Measurements from ENCODE around the gene SAG.

The SAG gene

GRCh38 chr2:233350708-233351107, 43.1 kb downstream of the SAG start:
- DNase-seq: peak; percentile 76
- in situ Hi-C loops (cut with MboI; ENCODE audit: low pct_unique_long_range_greater_than_20kb, low sequenced_read_pairs): no loop called here

DNA sequence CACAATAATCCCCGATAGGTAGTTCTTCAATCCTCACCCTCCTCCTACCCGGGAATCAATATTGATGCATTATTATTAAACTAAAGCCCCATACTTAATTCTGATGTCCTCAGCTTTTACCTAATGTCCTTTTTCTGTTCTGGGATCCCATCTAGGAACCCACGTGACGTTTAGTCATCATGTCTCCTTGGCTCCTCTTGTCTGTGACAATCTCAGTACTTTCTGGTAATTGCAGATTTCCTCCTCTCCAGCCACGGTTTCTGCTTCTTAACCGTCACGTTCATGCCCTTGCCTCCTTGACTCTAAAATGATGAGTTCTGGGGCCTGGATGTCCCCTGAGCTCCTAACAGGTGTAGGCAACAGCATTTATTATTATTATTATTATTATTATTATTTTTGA, 43.8 kb downstream of the SAG start:
- in situ Hi-C loops (cut with MboI; ENCODE audit: low pct_unique_long_range_greater_than_20kb, low sequenced_read_pairs): no loop called here
- peak; percentile 51 for DNase-seq

- DNase-seq: no peak
- in situ Hi-C loops (cut with MboI; ENCODE audit: low pct_unique_long_range_greater_than_20kb, low sequenced_read_pairs): no loop called here
Observed at GRCh38 chr2:233352141-233352842, 44.7 kb downstream of the SAG start.

DNA sequence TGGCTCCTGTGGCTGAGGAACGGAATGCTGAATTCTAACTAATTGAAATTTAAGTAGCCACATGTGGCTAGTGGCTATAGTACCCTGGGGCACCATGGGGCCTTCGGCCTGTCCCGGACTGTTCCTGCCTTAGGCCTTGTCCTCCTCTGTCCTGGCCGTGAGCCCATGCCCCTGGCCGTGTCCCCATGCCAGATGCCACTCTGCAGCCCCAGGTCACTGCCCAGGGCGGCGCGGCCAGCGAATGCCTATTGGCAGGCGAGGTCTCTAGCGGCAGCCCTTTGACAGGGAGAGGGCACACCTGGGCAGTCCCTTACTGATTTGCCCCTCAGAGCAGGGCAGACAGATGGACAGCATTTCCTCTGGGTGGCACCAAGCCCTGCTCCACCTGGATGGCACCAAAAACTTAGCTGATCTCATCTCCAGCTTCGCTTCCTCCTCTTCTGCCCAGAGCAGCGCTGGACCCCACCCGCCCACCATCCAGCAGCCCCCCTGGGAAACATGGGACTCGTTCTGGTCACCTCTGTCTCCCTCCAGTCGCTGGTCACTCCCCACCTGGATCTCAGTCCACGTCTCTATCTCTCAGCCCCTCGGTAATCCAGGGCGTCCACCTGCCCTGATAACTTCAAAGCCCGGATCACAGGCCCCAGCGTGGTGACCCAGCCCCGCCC, 45.6 kb downstream of the SAG start:
- DNase-seq: no peak
- in situ Hi-C loops (cut with MboI; ENCODE audit: low pct_unique_long_range_greater_than_20kb, low sequenced_read_pairs): no loop called here

GRCh38 chr2:233353769-233354499, 46.3 kb downstream of the SAG start, which contains the start of gene DGKD:
Gene DGKD (plus strand): TSS chr2:233354494. CDS start chr2:233354519, 25 bp downstream.
- in situ Hi-C loops (cut with MboI; ENCODE audit: low pct_unique_long_range_greater_than_20kb, low sequenced_read_pairs): no loop called here
- peak; percentile 50 for DNase-seq

- in situ Hi-C loops (cut with MboI; ENCODE audit: low pct_unique_long_range_greater_than_20kb, low sequenced_read_pairs): no loop called here
- DNase-seq: no peak
Observed at GRCh38 chr2:233354500-233354924, 46.9 kb downstream of the SAG start.

DNA sequence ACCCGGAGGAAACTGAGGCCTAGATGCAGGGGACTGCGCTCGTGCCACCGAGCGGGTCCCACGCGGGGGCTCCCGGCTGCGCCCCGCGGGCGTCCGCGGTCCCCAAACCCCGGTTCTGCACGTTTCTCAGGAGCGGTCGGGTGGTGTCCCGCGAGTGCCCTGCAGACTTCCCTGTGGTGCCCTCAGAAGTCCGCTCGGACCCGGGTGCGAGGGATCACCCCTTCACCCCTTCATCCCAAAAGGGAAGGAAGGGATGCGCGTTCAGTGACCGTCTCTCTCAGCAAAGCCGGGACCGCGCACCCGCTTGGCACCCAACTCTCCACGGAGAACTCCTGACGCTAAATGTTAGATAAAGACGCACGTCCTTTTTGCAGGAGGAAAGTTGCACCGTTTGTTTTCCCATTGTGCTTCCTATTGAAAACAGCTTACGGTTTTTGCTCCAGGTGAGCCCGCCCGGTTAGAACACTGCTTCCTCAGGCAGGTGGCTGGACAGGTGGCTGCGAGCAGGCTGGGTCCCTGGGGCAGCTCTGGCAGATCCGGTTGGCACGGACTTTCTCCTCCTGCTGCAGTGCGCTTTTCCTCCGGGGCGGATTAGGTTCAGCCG, 47.5 kb downstream of the SAG start:
- in situ Hi-C loops (cut with MboI; ENCODE audit: low pct_unique_long_range_greater_than_20kb, low sequenced_read_pairs): no loop called here
- DNase-seq: no peak

DNA sequence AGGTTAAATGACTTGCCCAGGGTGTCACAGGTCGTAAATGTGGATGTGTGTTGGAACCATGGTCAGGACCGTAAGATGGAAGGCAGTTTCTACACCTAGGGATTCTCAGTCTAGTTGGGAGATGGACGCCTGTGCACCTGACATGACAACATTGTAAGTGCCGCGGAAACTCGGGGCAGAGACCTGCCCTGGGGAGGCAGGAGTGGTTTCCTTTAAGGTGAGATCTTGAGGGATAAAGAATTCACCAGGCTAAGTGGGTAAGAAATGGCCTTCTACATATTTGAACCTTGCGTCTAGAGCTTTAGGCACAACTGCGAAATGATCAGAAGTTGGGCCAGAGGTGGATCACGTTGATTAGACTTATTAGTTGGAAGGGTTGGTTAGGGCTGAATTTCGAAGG, 48.3 kb downstream of the SAG start:
- DNase-seq: no peak
- in situ Hi-C loops (cut with MboI; ENCODE audit: low pct_unique_long_range_greater_than_20kb, low sequenced_read_pairs): no loop called here

GRCh38 chr2:233356546-233357308, 49.1 kb downstream of the SAG start:
- in situ Hi-C loops (cut with MboI; ENCODE audit: low pct_unique_long_range_greater_than_20kb, low sequenced_read_pairs): no loop called here
- DNase-seq: no peak

DNA sequence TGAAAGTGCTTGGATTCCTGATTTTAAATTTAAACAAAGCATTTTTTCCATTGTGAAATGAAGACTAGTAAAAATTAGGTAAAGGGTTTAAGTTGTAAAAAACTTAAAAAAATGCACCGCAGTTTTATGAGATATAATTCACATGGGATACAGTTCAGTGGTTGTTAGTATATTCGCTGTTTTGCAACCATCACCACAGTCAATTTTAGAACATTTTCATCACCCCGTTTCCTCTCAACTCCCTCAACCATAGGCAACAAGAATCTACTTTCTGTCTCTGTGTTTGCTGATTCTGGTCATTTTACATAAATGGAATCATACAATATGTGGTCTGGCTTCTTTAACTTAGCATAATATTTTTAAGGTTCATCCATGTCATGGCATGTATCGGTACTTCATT, 50.7 kb downstream of the SAG start:
- in situ Hi-C loops (cut with MboI; ENCODE audit: low pct_unique_long_range_greater_than_20kb, low sequenced_read_pairs): no loop called here
- DNase-seq: no peak

DNA sequence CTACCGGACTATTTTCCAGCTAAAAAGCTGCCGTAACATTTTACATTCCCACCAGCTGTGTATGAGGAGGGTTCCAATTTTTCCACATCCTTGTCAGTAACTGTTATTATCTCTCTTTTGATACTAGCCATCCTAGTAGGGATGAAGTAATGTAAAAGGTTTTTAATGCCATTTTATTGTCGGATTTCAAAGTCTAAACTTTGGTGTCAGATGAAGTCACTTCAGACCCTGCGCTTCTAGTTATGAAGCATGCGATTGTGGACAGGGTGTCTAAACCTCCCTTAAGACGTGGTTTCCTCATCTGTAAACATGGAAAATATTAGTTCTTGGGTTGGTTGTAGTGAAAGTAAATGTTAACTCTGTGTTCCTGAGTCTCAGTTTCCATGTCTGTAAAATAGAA, 51.3 kb downstream of the SAG start:
- DNase-seq: no peak
- in situ Hi-C loops (cut with MboI; ENCODE audit: low pct_unique_long_range_greater_than_20kb, low sequenced_read_pairs): no loop called here

- DNase-seq: no peak
- in situ Hi-C loops (cut with MboI; ENCODE audit: low pct_unique_long_range_greater_than_20kb, low sequenced_read_pairs): no loop called here
Observed at GRCh38 chr2:233359823-233360222, 52.2 kb downstream of the SAG start.

DNA sequence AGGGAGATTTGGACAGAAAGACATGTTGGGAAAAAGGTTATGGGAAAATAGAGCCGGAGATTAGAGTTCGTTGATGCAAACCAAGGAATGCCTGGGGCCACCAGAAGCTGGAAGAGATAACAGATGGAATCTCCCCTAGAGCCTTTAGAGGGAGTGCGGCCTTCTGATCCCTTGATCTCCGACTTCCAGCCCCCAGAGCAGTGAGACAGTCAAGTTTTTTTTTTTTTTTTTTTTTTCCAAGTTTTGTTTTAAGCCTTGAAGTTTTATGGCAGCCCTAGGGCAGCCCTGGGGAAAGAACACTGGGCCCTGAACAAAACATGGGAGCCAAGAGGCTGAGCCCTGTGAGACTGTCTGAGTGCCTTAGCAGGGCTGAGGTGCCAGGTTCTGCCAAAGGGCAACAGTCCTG, 53.2 kb downstream of the SAG start:
- in situ Hi-C loops (cut with MboI; ENCODE audit: low pct_unique_long_range_greater_than_20kb, low sequenced_read_pairs): no loop called here
- no peak for DNase-seq

DNA sequence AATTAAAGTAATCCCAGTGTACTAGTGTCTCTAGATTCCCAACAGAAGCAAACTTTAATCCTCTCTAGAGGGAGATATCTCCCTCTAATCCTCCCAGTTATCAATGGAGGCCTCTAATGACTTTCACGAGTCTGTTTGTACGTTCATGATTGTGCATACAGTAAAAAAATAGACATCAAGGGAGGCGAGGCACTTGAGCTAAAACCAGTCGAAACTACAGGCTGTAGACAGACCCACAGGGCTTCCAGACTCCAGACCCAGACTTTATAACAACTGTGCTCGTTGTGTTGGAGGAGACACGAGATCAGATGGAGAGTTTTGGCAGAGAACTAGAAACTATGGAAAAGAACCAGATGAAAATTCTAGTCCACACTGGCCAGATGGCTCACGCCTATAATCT, 53.7 kb downstream of the SAG start:
- in situ Hi-C loops (cut with MboI; ENCODE audit: low pct_unique_long_range_greater_than_20kb, low sequenced_read_pairs): no loop called here
- no peak for DNase-seq

- DNase-seq: no peak
- in situ Hi-C loops (cut with MboI; ENCODE audit: low pct_unique_long_range_greater_than_20kb, low sequenced_read_pairs): no loop called here
Observed at GRCh38 chr2:233362742-233363141, 55.1 kb downstream of the SAG start.

- DNase-seq: no peak
- in situ Hi-C loops (cut with MboI; ENCODE audit: low pct_unique_long_range_greater_than_20kb, low sequenced_read_pairs): no loop called here
Observed at GRCh38 chr2:233363744-233364235, 56.2 kb downstream of the SAG start.

- no peak for DNase-seq
- in situ Hi-C loops (cut with MboI; ENCODE audit: low pct_unique_long_range_greater_than_20kb, low sequenced_read_pairs): no loop called here
Observed at GRCh38 chr2:233365861-233366520, 58.4 kb downstream of the SAG start.

DNA sequence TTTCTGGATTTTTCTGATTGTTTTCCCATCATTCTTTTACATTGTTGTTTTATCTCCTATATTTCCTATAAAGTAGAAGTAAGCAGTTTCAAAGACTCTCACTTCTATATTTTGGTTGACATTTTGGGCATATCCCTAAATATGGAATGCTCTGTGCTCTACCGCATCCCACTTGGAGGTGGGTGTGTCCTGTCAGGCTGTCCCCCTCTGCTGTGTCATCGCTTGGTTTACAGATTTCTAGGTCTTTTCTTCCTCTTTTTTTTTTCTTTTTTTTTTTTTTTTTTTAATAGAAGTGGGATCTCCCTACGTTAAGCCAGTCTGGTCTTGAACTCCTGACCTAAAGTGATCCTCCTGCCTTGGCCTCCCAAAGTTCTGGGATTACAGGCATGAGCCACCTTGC, 60.0 kb downstream of the SAG start:
- no peak for DNase-seq
- in situ Hi-C loops (cut with MboI; ENCODE audit: low pct_unique_long_range_greater_than_20kb, low sequenced_read_pairs): no loop called here

DNA sequence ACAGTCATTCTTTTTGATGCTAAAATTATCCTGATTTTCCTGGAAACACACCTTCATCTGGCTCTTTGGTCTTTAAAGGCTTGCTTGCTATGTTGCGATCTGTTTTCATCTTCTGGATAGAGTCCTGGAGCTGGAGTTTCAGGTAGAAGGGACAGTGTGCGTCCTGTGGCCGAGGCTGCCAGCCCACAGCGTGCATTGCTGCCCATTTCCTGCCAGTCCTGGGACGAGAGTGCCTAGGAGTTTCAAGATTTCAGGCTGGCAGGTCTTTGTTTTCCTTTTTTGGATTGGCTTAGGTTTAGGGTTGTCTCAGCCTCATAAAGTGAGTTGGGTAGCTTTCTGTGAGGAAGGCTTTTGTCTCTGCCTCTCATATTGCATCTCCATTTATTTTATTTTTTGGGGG, 61.1 kb downstream of the SAG start:
- no peak for DNase-seq
- in situ Hi-C loops (cut with MboI; ENCODE audit: low pct_unique_long_range_greater_than_20kb, low sequenced_read_pairs): no loop called here

Measured in KBM-7 (cell line).